Esophagus muscularis mucosa (tissue), 4 donors: Measurements from ENCODE around the gene FYCO1. TPM values are rescaled to one million over a fixed set of nuclear protein-coding genes. Genes with fewer than 3 reads are reported as not detected.

Experiments
- DNase-seq: peaks from one replicate; pipeline ENCODE4 v3.0.0-alpha.2; 2017; ENCODE audit errors: extremely low spot score
- H3K27ac ChIP-seq, 4 donors: fragments of 200-600 bp; sonication (generic); replicated peaks in 1 of 4; 1 replicate in 3 of 4; 2 replicates in 1 of 4; pipeline ENCODE4 v1.5.1; 2016 to 2019; ENCODE audit warnings: mild to moderate bottlenecking in 1 of 4
- H3K27me3 ChIP-seq, 4 donors: fragments of 200-600 bp; sonication (generic); one replicate each; pipeline versions ENCODE4 v1.5.1 to v1.6.0; 2016 to 2019
- H3K36me3 ChIP-seq, 4 donors: fragments of 200-600 bp; sonication (generic); one replicate each; pipeline ENCODE4 v1.5.1; 2016 to 2019
- H3K4me1 ChIP-seq, 4 donors: fragments of 200-600 bp; sonication (generic); one replicate each; pipeline ENCODE4 v1.5.1; 2016 to 2019
- H3K4me3 ChIP-seq, 4 donors: fragments of 200-600 bp; sonication (generic); 1 replicate in 2 of 4; 2 replicates in 2 of 4; pipeline ENCODE4 v1.5.1; 2016 to 2019; ENCODE audit warnings: mild to moderate bottlenecking in 4 of 4, moderate library complexity in 1 of 4
- H3K9me3 ChIP-seq, 4 donors: fragments of 200-600 bp; sonication (generic); 1 replicate in 3 of 4; 2 replicates in 1 of 4; pipeline ENCODE4 v1.5.1; 2016 to 2019
- EP300 ChIP-seq: sonication (generic); formaldehyde crosslinking; IDR thresholded peaks from one replicate; pipeline ENCODE4 v1.6.1; 2017; ENCODE audit warnings: antibody characterized with exemption
- POLR2A ChIP-seq: fragments of 450-650 bp; IDR thresholded peaks from one replicate; pipeline ENCODE4 v1.6.1; 2017; ENCODE audit warnings: antibody characterized with exemption, moderate library complexity, mild to moderate bottlenecking, low read depth
- POLR2AphosphoS5 ChIP-seq, 2 donors: sonication (generic); formaldehyde crosslinking; IDR thresholded peaks; one replicate each; pipeline ENCODE4 v1.6.1; 2017; ENCODE audit warnings: antibody characterized with exemption in 2 of 2
- WGBS: methylation state at CpG from one replicate; pipeline ENCODE4 v1.1.5; 2018; 5-methylcytosine and 5-hydroxymethylcytosine counted together
- intact Hi-C: fragments of 100-400 bp; cut with DNase I; formaldehyde crosslinking; loops from one replicate; pipeline ENCODE4 v1.15.1; 2023
- total RNA-seq, 4 donors: library from RNA; depleted of rRNA; stranded (reverse); fragments of >200 nt; gene quantifications; one replicate each; pipeline versions ENCODE4 v1.1.0 to v1.2.1, GENCODE V29; 2016
- TF ChIP-seq, protein P1 (sequence below), 3 experiments: fragments of 200-600 bp in 2 of 3; fragments of 450-650 bp in 1 of 3; sonication (generic) in 2 of 3; IDR thresholded peaks; one replicate each; pipeline ENCODE4 v1.5.1; 2017 to 2019; ENCODE audit warnings: antibody characterized with exemption in 3 of 3, mild to moderate bottlenecking in 2 of 3, moderate library complexity in 1 of 3

Gene FYCO1
- total RNA-seq, 4 donors from 2014 or later: 64.1 to 122 (median 93.8) TPM

DNA sequence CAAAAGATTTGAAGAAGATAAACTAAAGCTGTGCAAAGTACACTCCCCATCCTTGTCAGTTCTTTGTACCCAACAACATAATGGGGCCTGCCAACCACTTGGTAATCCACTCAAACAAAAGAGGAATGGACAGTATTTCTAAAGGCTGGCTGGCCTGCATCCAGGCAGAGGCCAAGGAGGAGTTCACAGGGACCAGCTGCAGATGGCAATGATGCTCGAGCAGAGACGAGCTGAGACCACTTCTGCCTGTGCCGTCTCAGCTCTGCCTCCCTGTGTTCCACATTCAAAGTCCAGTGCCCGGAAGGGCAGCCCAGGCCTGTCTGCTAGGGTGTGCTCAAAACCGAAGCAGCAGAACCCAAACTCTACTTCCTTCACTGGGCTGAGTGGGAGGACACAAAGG is 38.0 kb downstream of the FYCO1 start:
- Histone ChIP-seq H3K4me1 (peaks cover 0 to 8% (median 3%) of the 10 kb centered on the region in 4 donors), H3K36me3 (peaks cover 85 to 100% (median 97%) of the 10 kb centered on the region in 4 donors), H3K4me3 (no peak overlapping the region), H3K27me3 (no peaks in the 10 kb centered on the region), H3K27ac (no peak overlapping the region), H3K9me3 (no peaks in the 10 kb centered on the region)
- 83% methylated on average over 1 of the region's 5 CpGs for WGBS
- DNase-seq: no peak
- TF ChIP-seq POLR2AphosphoS5 (IDR thresholded peaks at IDR 0.05): no peak
- no peak for TF ChIP-seq EP300
- TF ChIP-seq POLR2A: no peak
- TF ChIP-seq, protein P1, sequence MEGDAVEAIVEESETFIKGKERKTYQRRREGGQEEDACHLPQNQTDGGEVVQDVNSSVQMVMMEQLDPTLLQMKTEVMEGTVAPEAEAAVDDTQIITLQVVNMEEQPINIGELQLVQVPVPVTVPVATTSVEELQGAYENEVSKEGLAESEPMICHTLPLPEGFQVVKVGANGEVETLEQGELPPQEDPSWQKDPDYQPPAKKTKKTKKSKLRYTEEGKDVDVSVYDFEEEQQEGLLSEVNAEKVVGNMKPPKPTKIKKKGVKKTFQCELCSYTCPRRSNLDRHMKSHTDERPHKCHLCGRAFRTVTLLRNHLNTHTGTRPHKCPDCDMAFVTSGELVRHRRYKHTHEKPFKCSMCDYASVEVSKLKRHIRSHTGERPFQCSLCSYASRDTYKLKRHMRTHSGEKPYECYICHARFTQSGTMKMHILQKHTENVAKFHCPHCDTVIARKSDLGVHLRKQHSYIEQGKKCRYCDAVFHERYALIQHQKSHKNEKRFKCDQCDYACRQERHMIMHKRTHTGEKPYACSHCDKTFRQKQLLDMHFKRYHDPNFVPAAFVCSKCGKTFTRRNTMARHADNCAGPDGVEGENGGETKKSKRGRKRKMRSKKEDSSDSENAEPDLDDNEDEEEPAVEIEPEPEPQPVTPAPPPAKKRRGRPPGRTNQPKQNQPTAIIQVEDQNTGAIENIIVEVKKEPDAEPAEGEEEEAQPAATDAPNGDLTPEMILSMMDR (IDR thresholded peaks at IDR 0.05): no peak
- intact Hi-C loops: no loop called here

DNA sequence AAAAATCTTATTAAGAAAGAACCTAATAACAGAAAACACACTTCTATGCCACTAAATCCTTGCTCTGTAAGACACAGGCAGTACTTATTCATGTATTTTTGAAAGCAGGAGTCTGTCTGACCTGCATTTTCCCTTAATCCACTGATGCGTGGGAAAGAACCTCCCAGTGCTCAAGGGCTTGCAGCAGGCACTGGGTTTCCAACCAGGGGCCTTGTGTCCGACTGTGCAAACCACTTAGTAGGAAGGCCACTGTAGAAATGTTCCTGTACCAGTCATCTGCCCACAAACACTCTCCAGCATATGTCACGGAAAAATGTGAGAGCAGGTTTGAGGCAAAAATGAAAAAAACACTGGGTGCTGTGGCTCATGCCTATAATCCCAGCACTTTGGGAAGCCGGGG is 39.9 kb downstream of the FYCO1 start:
- H3K4me3 ChIP-seq: no peak overlapping the region
- peaks cover 0 to 8% (median 3%) of the 10 kb centered on the region in 4 donors for H3K4me1 ChIP-seq
- TF ChIP-seq, protein P1 (IDR thresholded peaks at IDR 0.05): no peak
- no peak for TF ChIP-seq POLR2AphosphoS5 (IDR thresholded peaks at IDR 0.05)
- TF ChIP-seq POLR2A: no peak
- TF ChIP-seq EP300: no peak
- WGBS: 91% methylated on average over 4 of the region's 4 CpGs
- no peak for DNase-seq
- H3K9me3 ChIP-seq: no peaks in the 10 kb centered on the region
- H3K27me3 ChIP-seq: no peaks in the 10 kb centered on the region
- no peak overlapping the region for H3K27ac ChIP-seq
- peaks cover 82 to 100% (median 97%) of the 10 kb centered on the region in 4 donors for H3K36me3 ChIP-seq
- intact Hi-C loops: no loop called here

DNA sequence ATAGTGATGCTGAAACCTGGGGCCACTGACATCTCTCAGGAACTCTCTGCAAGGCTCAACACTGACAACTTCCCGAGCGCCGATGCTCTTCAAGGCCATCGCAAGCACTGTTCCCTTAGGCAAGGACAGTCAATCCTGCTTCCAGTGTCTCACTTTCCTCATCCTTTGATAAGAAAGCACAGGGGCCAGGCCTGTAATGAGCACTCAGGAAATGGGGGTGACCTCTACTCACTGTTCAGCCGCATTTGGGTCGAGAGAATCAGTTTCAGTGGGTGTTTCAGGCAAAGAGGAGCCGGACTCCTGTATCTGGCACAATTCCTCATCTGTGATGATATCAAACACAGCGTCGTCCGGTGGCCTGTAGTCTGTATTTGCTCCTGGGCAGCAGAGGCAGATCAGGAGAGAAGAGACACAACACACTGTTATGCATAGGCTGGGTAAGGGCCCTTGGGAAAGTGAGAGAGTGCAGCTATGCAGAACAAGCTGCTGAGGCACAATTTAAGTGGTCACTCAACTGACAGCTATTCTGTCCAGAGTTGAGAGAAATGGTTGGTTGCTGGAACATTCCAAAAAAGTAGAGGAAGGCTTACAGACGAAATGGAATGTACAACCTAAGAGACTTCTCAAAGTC is 40.5 kb downstream of the FYCO1 start:
- Histone ChIP-seq H3K27me3 (no peaks in the 10 kb centered on the region), H3K4me1 (peaks cover 0 to 8% (median 3%) of the 10 kb centered on the region in 4 donors), H3K27ac (no peak overlapping the region), H3K36me3 (peaks cover 76 to 100% (median 97%) of the 10 kb centered on the region in 4 donors), H3K4me3 (no peak overlapping the region), H3K9me3 (no peaks in the 10 kb centered on the region)
- no peak for DNase-seq
- WGBS: 86% methylated on average over 10 of the region's 11 CpGs
- intact Hi-C loops: no loop called here
- no peak for TF ChIP-seq EP300
- TF ChIP-seq POLR2AphosphoS5 (IDR thresholded peaks at IDR 0.05): no peak
- TF ChIP-seq, protein P1 (IDR thresholded peaks at IDR 0.05): no peak
- no peak for TF ChIP-seq POLR2A

DNA sequence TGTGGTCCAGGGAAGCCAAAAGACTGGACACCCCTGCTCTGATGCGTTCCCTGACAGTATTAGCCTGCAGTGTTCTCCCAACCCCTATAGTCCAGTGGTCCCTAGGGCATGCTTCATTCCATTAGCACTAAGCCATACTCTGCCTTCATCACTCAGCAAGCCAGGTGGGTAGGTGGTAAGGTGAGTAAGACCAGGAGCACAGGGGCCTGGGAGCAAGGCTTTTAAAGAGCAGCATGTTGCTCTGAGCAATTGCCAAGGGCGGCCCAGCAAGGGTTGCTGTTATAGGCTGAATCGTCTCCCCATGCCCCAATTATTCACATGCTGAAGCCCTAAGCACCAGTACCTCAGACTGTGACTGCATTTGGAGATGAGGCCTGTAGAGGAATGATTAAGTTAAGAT is 41.3 kb downstream of the FYCO1 start:
- intact Hi-C loops: no loop called here
- Histone ChIP-seq H3K36me3 (peaks cover 74 to 100% (median 97%) of the 10 kb centered on the region in 4 donors), H3K4me1 (peaks cover 0 to 8% (median 3%) of the 10 kb centered on the region in 4 donors)

More for the DNA sequence above, 41.3 kb downstream of the FYCO1 start:
- H3K27ac ChIP-seq: no peak overlapping the region
- no peaks in the 10 kb centered on the region for H3K9me3 ChIP-seq
- no peak for TF ChIP-seq POLR2A
- TF ChIP-seq, protein P1 (IDR thresholded peaks at IDR 0.05): no peak
- no peak for TF ChIP-seq POLR2AphosphoS5 (IDR thresholded peaks at IDR 0.05)
- no peak for TF ChIP-seq EP300
- WGBS: 96% methylated on average over 3 of the region's 3 CpGs
- H3K27me3 ChIP-seq: no peaks in the 10 kb centered on the region
- H3K4me3 ChIP-seq: no peak overlapping the region
- DNase-seq: no peak
